Skin of body (tissue), 2 donors: Measurements from ENCODE around the gene SLC22A5. TPM values are rescaled to one million over a fixed set of nuclear protein-coding genes. Genes with fewer than 3 reads are reported as not detected.
"Not testable (repeated sequence)": the region's sequence is repeated elsewhere in the genome, so short reads cannot be mapped to it uniquely, and the experiment has no call there.

Source experiments
- DNase-seq: peaks from one replicate; lab custom pipeline; 2025; lab: John Stamatoyannopoulos, UW
- total RNA-seq: library from RNA; depleted of rRNA; stranded (reverse); fragments of >200 nt; gene quantifications from one replicate; pipeline ENCODE4 v1.2.3, GENCODE V29; 2014

The SLC22A5 gene
- total RNA-seq, 1 donor from 2014 or later, result 6.1 TPM

- DNase-seq, result no peak
Measured at GRCh38 chr5:132411304-132412013, 41.9 kb downstream of the SLC22A5 start.

DNA sequence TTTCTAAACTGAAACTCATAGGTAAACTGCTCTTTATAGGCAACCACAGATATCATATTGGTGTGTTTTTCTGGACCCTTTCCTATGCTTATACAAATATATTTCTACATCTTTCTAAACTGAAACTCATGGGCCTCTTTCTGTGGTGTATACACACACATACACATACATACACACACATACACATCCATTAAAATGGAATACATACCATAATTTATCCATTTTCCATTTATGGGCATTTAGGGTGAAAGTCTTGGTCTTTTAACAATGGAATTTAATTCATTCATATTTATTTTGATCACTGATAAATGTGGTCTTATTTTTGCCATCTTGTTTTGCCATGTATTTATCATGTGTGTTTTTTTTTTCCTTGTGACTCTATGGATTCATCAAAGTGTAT, 44.1 kb downstream of the SLC22A5 start:
- DNase-seq, result no peak

- DNase-seq, result peak; percentile 22
Measured at GRCh38 chr5:132414634-132415378, 45.3 kb downstream of the SLC22A5 start.

GRCh38 chr5:132415516-132415915, 46.0 kb downstream of the SLC22A5 start:
- DNase-seq, result not testable (repeated sequence)

DNA sequence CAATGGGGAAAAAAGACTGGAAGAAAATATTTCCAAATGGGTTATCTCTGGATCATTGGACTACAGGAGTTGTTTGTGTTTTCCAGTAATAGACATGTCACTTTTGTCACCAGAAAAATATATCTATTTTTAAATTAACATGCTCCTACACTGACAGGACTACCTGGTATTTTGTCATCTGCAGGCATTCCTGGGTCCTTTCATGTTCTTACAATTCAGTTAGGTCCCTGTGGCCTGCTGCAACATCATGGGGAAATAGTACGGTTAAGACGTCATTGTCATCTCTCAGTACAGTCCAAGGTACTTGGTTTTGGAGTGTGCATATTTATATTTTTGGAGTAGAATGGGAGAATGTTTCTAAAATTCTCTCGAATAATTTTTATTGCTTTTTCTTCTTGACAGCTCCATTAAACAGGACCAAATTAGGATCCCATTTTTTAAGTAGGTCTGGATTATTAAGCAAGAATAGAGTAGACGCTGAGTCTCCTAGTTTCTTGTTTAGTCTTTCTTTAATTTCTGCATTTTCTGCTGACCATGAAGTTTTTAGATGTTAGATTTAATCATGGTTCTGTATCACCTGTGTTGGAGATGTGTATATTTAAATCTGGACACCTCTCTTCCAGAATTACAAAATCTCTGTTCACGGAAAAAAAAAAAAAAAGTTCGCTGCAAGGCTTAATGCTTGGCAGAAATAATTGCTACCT, 46.9 kb downstream of the SLC22A5 start:
- no peak for DNase-seq

- DNase-seq, result no peak
Measured at GRCh38 chr5:132417010-132417439, 47.5 kb downstream of the SLC22A5 start.

DNA sequence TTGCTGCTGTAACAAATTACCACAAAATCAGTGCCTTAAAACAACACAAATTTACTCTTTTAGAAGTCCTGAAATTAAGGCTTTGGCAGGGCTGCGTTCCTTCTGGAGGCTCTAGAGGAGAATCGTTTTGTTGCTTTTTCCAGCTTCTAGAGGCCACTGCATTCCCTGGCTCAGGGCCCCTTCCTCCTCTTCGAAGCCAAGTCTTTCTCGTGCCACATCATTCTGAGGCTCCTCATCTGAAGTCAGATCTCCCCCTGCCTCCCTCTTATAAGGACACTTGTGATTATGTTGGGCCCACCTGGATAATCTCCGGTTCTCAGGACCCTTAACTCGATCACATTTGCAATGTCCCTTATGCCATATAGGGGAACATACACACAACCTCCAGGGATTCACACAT, 48.0 kb downstream of the SLC22A5 start:
- DNase-seq, result no peak

GRCh38 chr5:132417889-132418485, 48.5 kb downstream of the SLC22A5 start:
- DNase-seq, result no peak

DNA sequence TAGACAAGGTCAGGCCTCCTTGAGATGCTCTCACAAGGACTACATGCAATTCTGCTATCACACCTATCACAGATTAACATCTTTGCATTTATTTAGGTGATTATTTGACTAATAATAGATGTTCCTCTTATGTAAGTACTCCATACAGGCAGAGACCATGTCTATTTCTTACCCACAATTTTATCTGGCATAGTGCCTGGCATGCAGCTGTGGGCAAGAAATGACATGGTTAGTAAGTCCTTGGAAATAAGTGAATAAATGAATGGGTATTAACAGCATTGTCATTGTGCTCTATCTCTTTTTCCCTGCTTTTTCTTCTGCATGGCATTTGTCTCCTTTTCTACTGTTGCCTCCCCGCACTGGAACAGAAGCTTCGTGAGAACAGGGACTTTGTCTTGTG, 49.4 kb downstream of the SLC22A5 start:
- DNase-seq, result no peak

GRCh38 chr5:132419502-132420468, 50.3 kb downstream of the SLC22A5 start:
- peak; percentile 78 for DNase-seq

GRCh38 chr5:132420706-132421272, 51.3 kb downstream of the SLC22A5 start:
- no peak for DNase-seq

- no peak for DNase-seq
Measured at GRCh38 chr5:132421462-132421861, 52.0 kb downstream of the SLC22A5 start.

- no peak for DNase-seq
Measured at GRCh38 chr5:132422720-132423437, 53.4 kb downstream of the SLC22A5 start.

GRCh38 chr5:132423438-132423898, 54.0 kb downstream of the SLC22A5 start:
- DNase-seq, result no peak

DNA sequence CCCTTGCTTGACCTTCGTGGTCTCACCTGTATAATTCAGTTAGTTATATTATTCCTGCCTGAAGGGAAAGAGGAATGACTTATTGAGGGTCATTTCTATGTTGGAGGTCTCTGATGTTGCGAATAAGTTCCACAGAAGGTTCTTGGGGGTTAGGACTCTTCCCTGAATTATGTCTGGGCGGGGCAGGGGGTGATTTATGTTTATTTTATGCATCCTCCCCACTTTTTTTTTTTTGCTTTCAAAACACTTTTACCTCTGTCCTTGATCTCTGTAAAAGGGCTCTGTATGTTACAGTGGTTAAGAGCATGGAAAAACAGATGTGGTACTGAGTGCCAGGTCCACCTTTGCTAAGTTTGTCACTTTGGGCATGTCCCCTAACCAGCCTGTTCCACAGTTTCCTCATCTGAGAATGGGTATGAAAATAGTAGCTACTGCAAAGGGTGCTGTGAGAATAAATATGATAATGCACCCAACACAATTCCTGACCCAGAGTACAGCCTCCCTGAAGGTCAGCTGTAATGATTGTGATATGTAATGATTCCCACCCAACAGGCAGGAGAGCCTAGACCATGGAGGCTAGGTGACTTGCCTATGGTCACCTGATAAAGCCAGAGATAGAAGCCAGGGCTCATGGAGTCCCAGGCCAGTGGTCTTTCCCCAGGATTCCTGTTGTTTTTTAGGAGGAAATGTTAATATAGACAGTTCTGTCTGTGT, 54.8 kb downstream of the SLC22A5 start:
- no peak for DNase-seq

- no peak for DNase-seq
Measured at GRCh38 chr5:132425009-132425937, 55.8 kb downstream of the SLC22A5 start.

GRCh38 chr5:132425975-132426524, 56.5 kb downstream of the SLC22A5 start:
- DNase-seq, result no peak
